Measurements from ENCODE around the gene IRF9. TPM values are rescaled to one million over a fixed set of nuclear protein-coding genes. Genes with fewer than 3 reads are reported as not detected.

The IRF9 gene
- total and polyA plus RNA-seq, 2 of the 13 experiments (the other 11 are each of a cell fraction or from before 2014, with no cell fraction given) = 14.9 to 49.7 TPM

- TF ChIP-seq ZNF101 (CRISPR knock-in tag; IDR thresholded peaks at IDR 0.05; ENCODE audit: borderline replicate concordance, low read depth) (no peak; the same call in 1 of the 2 replicates), ZIK1 (CRISPR knock-in tag; IDR thresholded peaks at IDR 0.05; ENCODE audit: borderline replicate concordance, low read depth) (no peak), ZNF296 (CRISPR knock-in tag; conservative IDR thresholded peaks at IDR 0.05) (no peak), ZNF333 (CRISPR knock-in tag; IDR thresholded peaks at IDR 0.05; ENCODE audit: borderline replicate concordance) (no peak), ZNF24 (IDR thresholded peaks at IDR 0.05) (no peak), KDM1A (CRISPR knock-in tag; IDR thresholded peaks at IDR 0.05) (no peak), ZNF761 (CRISPR knock-in tag; conservative IDR thresholded peaks at IDR 0.05) (no peak), TOPORS (CRISPR knock-in tag; IDR thresholded peaks at IDR 0.05) (no peak), IRF9 (CRISPR knock-in tag; IDR thresholded peaks at IDR 0.05; ENCODE audit: borderline replicate concordance) (no peak), ZNF160 (CRISPR knock-in tag; IDR thresholded peaks at IDR 0.05) (no peak), SKIL (CRISPR knock-in tag; IDR thresholded peaks at IDR 0.05; ENCODE audit: borderline replicate concordance) (no peak), ZNF580 (CRISPR knock-in tag; IDR thresholded peaks at IDR 0.05; ENCODE audit: borderline replicate concordance, low read depth) (no peak), RNF219 (CRISPR knock-in tag; IDR thresholded peaks at IDR 0.05) (no peak), ZNF720 (CRISPR knock-in tag; IDR thresholded peaks at IDR 0.05) (no peak), ZNF614 (CRISPR knock-in tag; IDR thresholded peaks at IDR 0.05; ENCODE audit: borderline replicate concordance) (peak; percentile 35; the same call in 1 of the 2 replicates), ZNF724P (CRISPR knock-in tag; IDR thresholded peaks at IDR 0.05; ENCODE audit: borderline replicate concordance) (no peak)
- TF ChIP-seq, protein P1, sequence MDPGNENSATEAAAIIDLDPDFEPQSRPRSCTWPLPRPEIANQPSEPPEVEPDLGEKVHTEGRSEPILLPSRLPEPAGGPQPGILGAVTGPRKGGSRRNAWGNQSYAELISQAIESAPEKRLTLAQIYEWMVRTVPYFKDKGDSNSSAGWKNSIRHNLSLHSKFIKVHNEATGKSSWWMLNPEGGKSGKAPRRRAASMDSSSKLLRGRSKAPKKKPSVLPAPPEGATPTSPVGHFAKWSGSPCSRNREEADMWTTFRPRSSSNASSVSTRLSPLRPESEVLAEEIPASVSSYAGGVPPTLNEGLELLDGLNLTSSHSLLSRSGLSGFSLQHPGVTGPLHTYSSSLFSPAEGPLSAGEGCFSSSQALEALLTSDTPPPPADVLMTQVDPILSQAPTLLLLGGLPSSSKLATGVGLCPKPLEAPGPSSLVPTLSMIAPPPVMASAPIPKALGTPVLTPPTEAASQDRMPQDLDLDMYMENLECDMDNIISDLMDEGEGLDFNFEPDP (CRISPR knock-in tag; conservative IDR thresholded peaks at IDR 0.05) = no peak
- TF ChIP-seq, protein P2, sequence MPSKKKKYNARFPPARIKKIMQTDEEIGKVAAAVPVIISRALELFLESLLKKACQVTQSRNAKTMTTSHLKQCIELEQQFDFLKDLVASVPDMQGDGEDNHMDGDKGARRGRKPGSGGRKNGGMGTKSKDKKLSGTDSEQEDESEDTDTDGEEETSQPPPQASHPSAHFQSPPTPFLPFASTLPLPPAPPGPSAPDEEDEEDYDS (CRISPR knock-in tag; IDR thresholded peaks at IDR 0.05) = no peak; the same call in 1 of the 2 replicates
Measured at GRCh38 chr14:24139272-24139934, 21.7 kb upstream of the IRF9 start (continued).

Data from HepG2 (cell line).